ENCODE data around the gene RAB14. TPM values are rescaled to one million over a fixed set of nuclear protein-coding genes. Genes with fewer than 3 reads are reported as not detected.

The RAB14 gene
- total and polyA plus RNA-seq, 2 donors (not counting 1 experiment from before 2014, with no cell fraction given) = 20.4 to 52.6 TPM

DNA sequence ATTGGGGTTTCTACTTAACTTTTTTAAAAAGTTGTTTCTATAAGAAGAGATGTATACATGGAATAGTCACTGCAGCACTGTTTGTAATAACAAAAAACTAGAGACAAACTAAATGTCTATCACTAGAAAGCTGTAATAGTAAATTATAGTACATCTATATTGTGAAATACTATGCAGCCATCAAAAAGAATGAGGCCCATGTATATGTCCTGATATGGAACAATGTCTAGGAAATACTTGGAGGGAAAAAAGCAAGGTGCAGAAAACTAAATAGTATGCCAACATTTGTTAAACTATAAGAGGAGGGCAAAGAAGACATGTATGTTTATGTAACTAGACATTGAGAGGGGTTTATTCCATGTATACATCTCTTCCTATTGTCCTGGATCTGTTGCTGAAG lies 2.9 kb upstream of the RAB14 start:
- no peak for TF ChIP-seq EZH2 (IDR thresholded peaks at IDR 0.05; ENCODE audit: borderline replicate concordance, insufficient read depth, low read depth, low read length, poor library complexity, severe bottlenecking)
- TF ChIP-seq, protein P1, sequence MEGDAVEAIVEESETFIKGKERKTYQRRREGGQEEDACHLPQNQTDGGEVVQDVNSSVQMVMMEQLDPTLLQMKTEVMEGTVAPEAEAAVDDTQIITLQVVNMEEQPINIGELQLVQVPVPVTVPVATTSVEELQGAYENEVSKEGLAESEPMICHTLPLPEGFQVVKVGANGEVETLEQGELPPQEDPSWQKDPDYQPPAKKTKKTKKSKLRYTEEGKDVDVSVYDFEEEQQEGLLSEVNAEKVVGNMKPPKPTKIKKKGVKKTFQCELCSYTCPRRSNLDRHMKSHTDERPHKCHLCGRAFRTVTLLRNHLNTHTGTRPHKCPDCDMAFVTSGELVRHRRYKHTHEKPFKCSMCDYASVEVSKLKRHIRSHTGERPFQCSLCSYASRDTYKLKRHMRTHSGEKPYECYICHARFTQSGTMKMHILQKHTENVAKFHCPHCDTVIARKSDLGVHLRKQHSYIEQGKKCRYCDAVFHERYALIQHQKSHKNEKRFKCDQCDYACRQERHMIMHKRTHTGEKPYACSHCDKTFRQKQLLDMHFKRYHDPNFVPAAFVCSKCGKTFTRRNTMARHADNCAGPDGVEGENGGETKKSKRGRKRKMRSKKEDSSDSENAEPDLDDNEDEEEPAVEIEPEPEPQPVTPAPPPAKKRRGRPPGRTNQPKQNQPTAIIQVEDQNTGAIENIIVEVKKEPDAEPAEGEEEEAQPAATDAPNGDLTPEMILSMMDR (IDR thresholded peaks at IDR 0.05) = no peak
- intact Hi-C loops (cut with micrococcal nuclease) = loop anchor here (5.0 to 10.0 kb wide), 4 partner anchors 63 to 492 kb away; partner anchors contain the start of genes GSN and MEGF9
- ATAC-seq (ENCODE audit: low read depth) = no peak
- Histone ChIP-seq H4K20me1 (ENCODE audit: control insufficient read depth, insufficient read depth, low read length, poor library complexity, severe bottlenecking) (peaks cover 16% of the 10 kb centered on the region), H3K9ac (ENCODE audit: low read length) (no peak overlapping the region), H3K27me3 (replicated peaks in 1 of 4; ENCODE audit: control extremely low read depth in 1 of 4, control insufficient read depth in 3 of 4, insufficient read depth in 4 of 4, low read length in 3 of 4) (no peaks in the 10 kb centered on the region), H3K79me2 (ENCODE audit: control insufficient read depth, insufficient read depth, low read length) (peaks cover 43% of the 10 kb centered on the region), H3K36me3 (replicated peaks in 1 of 2; ENCODE audit: control extremely low read depth in 1 of 2, control insufficient read depth in 1 of 2, extremely low read depth in 1 of 2, insufficient read depth in 2 of 2, low read length in 1 of 2) (no peaks in the 10 kb centered on the region), H3K4me1 (ENCODE audit: control insufficient read depth in 2 of 2, insufficient read depth in 2 of 2, low read length in 2 of 2) (peaks cover 36 to 46% of the 10 kb centered on the region in 2 donors), H3K4me2 (replicated peaks; ENCODE audit: low read depth, low read length, poor library complexity, severe bottlenecking) (no peak overlapping the region), H2AFZ (ENCODE audit: insufficient read depth, low read depth, low read length, poor library complexity, severe bottlenecking) (no peak overlapping the region), H3K9me3 (ENCODE audit: control extremely low read depth in 1 of 3, control insufficient read depth in 2 of 3, insufficient read depth in 1 of 3, low read length in 2 of 3) (no peaks in the 10 kb centered on the region), H3K4me3 (ENCODE audit: control extremely low read depth in 1 of 5, extremely low read depth in 1 of 5, insufficient read depth in 1 of 5, low read depth in 2 of 5, low read length in 4 of 5) (no peak overlapping the region), H3K27ac (ENCODE audit: low read length in 2 of 2) (no peak overlapping the region)
- no peaks in the 10 kb centered on the region for H3K9me3 Mint-ChIP-seq (ENCODE audit: insufficient read depth)
- ChIA-PET POLR2A (no interaction called here), CTCF (interaction anchor here (2.3 kb wide), 1 partner anchor 9 kb away, joined by 15 read pairs; no protein-coding TSS in a partner anchor)
- H3K27ac Mint-ChIP-seq = no peak overlapping the region
- H3K27me3 Mint-ChIP-seq = no peaks in the 10 kb centered on the region
- peaks cover 49% of the 10 kb centered on the region for H3K4me1 Mint-ChIP-seq
- no peak overlapping the region for H3K4me3 Mint-ChIP-seq
- no peak for DNase-seq

DNA sequence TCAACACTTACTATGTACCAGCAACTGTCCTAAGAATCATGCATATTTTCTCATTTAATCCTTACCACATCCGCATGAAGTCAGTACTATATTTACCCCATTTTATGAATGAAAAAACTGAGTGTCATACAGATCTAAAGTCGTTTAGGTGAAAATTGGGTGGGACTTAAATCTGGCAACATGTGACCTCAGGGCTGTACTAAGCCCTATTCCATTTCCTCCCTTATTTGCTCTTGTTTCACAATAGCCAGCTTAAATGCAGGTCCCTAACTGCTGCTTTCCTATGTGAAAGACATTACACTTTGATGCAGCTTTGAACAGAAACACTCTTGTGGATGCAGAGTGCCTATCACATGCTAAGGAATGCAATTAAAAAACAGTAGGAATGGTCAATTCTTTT lies 2.5 kb upstream of the RAB14 start:
- H3K4me1 ChIP-seq (ENCODE audit: control insufficient read depth in 2 of 2, insufficient read depth in 2 of 2, low read length in 2 of 2) = peaks cover 41 to 48% of the 10 kb centered on the region in 2 donors
- intact Hi-C loops (cut with micrococcal nuclease) = loop anchor here (5.0 to 10.0 kb wide), 4 partner anchors 63 to 492 kb away; partner anchors contain the start of genes GSN and MEGF9
- H3K27ac ChIP-seq (ENCODE audit: low read length in 2 of 2) = no peak overlapping the region
- no peak overlapping the region for H3K4me3 ChIP-seq (ENCODE audit: control extremely low read depth in 1 of 5, extremely low read depth in 1 of 5, insufficient read depth in 1 of 5, low read depth in 2 of 5, low read length in 4 of 5)
- TF ChIP-seq, protein P1 (IDR thresholded peaks at IDR 0.05) = no peak
- no peak for TF ChIP-seq EZH2 (IDR thresholded peaks at IDR 0.05; ENCODE audit: borderline replicate concordance, insufficient read depth, low read depth, low read length, poor library complexity, severe bottlenecking)
- no peak for ATAC-seq (ENCODE audit: low read depth)
- H3K9ac ChIP-seq (ENCODE audit: low read length) = no peak overlapping the region
- Mint-ChIP-seq H3K4me1 (peaks cover 53% of the 10 kb centered on the region), H3K4me3 (no peak overlapping the region), H3K27ac (no peak overlapping the region), H3K27me3 (no peaks in the 10 kb centered on the region), H3K9me3 (ENCODE audit: insufficient read depth) (no peaks in the 10 kb centered on the region)
- WGBS (ENCODE audit: insufficient coverage) = no CpG with 5 or more reads among the region's 2 CpGs
- ChIA-PET POLR2A (no interaction called here), CTCF (interaction anchor here (2.3 kb wide), 1 partner anchor 10 kb away, joined by 15 read pairs; no protein-coding TSS in a partner anchor)
- H3K9me3 ChIP-seq (ENCODE audit: control extremely low read depth in 1 of 3, control insufficient read depth in 2 of 3, insufficient read depth in 1 of 3, low read length in 2 of 3) = no peaks in the 10 kb centered on the region
- no peak overlapping the region for H3K4me2 ChIP-seq (replicated peaks; ENCODE audit: low read depth, low read length, poor library complexity, severe bottlenecking)
- no peak for DNase-seq
- H2AFZ ChIP-seq (ENCODE audit: insufficient read depth, low read depth, low read length, poor library complexity, severe bottlenecking) = no peak overlapping the region
- no peaks in the 10 kb centered on the region for H3K36me3 ChIP-seq (replicated peaks in 1 of 2; ENCODE audit: control extremely low read depth in 1 of 2, control insufficient read depth in 1 of 2, extremely low read depth in 1 of 2, insufficient read depth in 2 of 2, low read length in 1 of 2)
- peaks cover 45% of the 10 kb centered on the region for H3K79me2 ChIP-seq (ENCODE audit: control insufficient read depth, insufficient read depth, low read length)
- H4K20me1 ChIP-seq (ENCODE audit: control insufficient read depth, insufficient read depth, low read length, poor library complexity, severe bottlenecking) = peaks cover 21% of the 10 kb centered on the region
- no peaks in the 10 kb centered on the region for H3K27me3 ChIP-seq (replicated peaks in 1 of 4; ENCODE audit: control extremely low read depth in 1 of 4, control insufficient read depth in 3 of 4, insufficient read depth in 4 of 4, low read length in 3 of 4)
